GM18526 (cell line): ENCODE data around the gene ACTN4.

Experiments
- POLR2A ChIP-seq: IDR thresholded peaks from 3 replicates; pipeline ENCODE4 v1.6.1; 2011; ENCODE audit not compliant: insufficient read length; ENCODE audit errors: extremely low read depth

The ACTN4 gene

GRCh38 chr19:38634757-38635482 lies 12.5 kb upstream of the ACTN4 start:
- no peak for TF ChIP-seq POLR2A

- TF ChIP-seq POLR2A = no peak
Measured at GRCh38 chr19:38635483-38636399, 11.7 kb upstream of the ACTN4 start.

- no peak for TF ChIP-seq POLR2A
Measured at GRCh38 chr19:38638461-38638860, 9.0 kb upstream of the ACTN4 start.

GRCh38 chr19:38639679-38640078 lies 7.8 kb upstream of the ACTN4 start:
- no peak for TF ChIP-seq POLR2A

- no peak for TF ChIP-seq POLR2A
Measured at GRCh38 chr19:38640368-38640767, 7.1 kb upstream of the ACTN4 start.

GRCh38 chr19:38642176-38642575 lies 5.3 kb upstream of the ACTN4 start:
- no peak for TF ChIP-seq POLR2A

- no peak for TF ChIP-seq POLR2A
Measured at GRCh38 chr19:38644719-38645118, 2.7 kb upstream of the ACTN4 start.

GRCh38 chr19:38647966-38648768 lies 718 bp downstream of the ACTN4 start:
- TF ChIP-seq POLR2A = no peak

GRCh38 chr19:38648769-38649304 lies 1.4 kb downstream of the ACTN4 start:
- TF ChIP-seq POLR2A = no peak

GRCh38 chr19:38649305-38650171 lies 2.1 kb downstream of the ACTN4 start:
- no peak for TF ChIP-seq POLR2A

GRCh38 chr19:38650172-38650775 lies 2.8 kb downstream of the ACTN4 start:
- no peak for TF ChIP-seq POLR2A

- TF ChIP-seq POLR2A = no peak
Measured at GRCh38 chr19:38650911-38651584, 3.6 kb downstream of the ACTN4 start.

- no peak for TF ChIP-seq POLR2A
Measured at GRCh38 chr19:38653028-38653571, 5.7 kb downstream of the ACTN4 start.

- no peak for TF ChIP-seq POLR2A
Measured at GRCh38 chr19:38654628-38655055, 7.2 kb downstream of the ACTN4 start.
